Caki2 (cell line): ENCODE data around the gene RNF182. TPM values are rescaled to one million over a fixed set of nuclear protein-coding genes. Genes with fewer than 3 reads are reported as not detected.
"Not testable (repeated sequence)": the region's sequence is repeated elsewhere in the genome, so short reads cannot be mapped to it uniquely, and the experiment has no call there.

Experiments used
- DNase-seq: peaks from one replicate; pipeline ENCODE4 v3.0.0-alpha.2; 2015; ENCODE audit warnings: low read depth
- in situ Hi-C: cut with HindIII; loops from 2 replicates; pipeline ENCODE4 v1.10.0; 2016; ENCODE audit warnings: low sequenced_read_pairs, low pct_unique_long_range_greater_than_20kb, mixed read lengths
- total RNA-seq: library from RNA; depleted of rRNA; stranded (reverse); fragments of >200 nt; shearing (Covaris generic); gene quantifications from 2 replicates; pipeline ENCODE4 v1.2.3, GENCODE V29; 2014; ENCODE audit warnings: low replicate concordance; rRNA removed

RNF182 gene
- 0.10 TPM in 1 of 2 replicates, not detected in the other for total RNA-seq

GRCh38 chr6:13924949-13925881 lies at the start of gene RNF182:
Gene RNF182, plus strand, starts transcription at chr6:13924952. Its CDS starts 52,168 bp downstream, at chr6:13977120.
- DNase-seq = peak; percentile 22
- in situ Hi-C loops = no loop called here

GRCh38 chr6:13877051-13877450 lies 47.7 kb upstream of the RNF182 start:
- in situ Hi-C loops = no loop called here
- DNase-seq = no peak

GRCh38 chr6:13880061-13880663 lies 44.6 kb upstream of the RNF182 start:
- DNase-seq, in situ Hi-C loops: not testable (repeated sequence)

- in situ Hi-C loops = no loop called here
- DNase-seq = no peak
Measured at GRCh38 chr6:13881621-13882165, 43.1 kb upstream of the RNF182 start.

GRCh38 chr6:13883966-13884365 lies 40.8 kb upstream of the RNF182 start:
- no peak for DNase-seq
- in situ Hi-C loops = no loop called here

- no peak for DNase-seq
Measured at GRCh38 chr6:13884397-13884796, 40.4 kb upstream of the RNF182 start.

GRCh38 chr6:13885601-13886000 lies 39.2 kb upstream of the RNF182 start:
- in situ Hi-C loops = no loop called here
- no peak for DNase-seq

More at GRCh38 chr6:13884397-13884796, 40.4 kb upstream of the RNF182 start:
- in situ Hi-C loops = no loop called here

GRCh38 chr6:13886949-13887348 lies 37.8 kb upstream of the RNF182 start:
- in situ Hi-C loops = no loop called here
- DNase-seq = no peak

- DNase-seq = no peak
- in situ Hi-C loops = no loop called here
Measured at GRCh38 chr6:13892017-13892645, 32.6 kb upstream of the RNF182 start.

- in situ Hi-C loops = no loop called here
- no peak for DNase-seq
Measured at GRCh38 chr6:13902922-13903321, 21.8 kb upstream of the RNF182 start.

- DNase-seq = no peak
- in situ Hi-C loops = no loop called here
Measured at GRCh38 chr6:13903364-13903763, 21.4 kb upstream of the RNF182 start.

GRCh38 chr6:13907001-13907350 lies 17.8 kb upstream of the RNF182 start:
- in situ Hi-C loops = no loop called here
- no peak for DNase-seq

- in situ Hi-C loops = no loop called here
- no peak for DNase-seq
Measured at GRCh38 chr6:13907614-13908215, 17.0 kb upstream of the RNF182 start.

- peak; percentile 48 for DNase-seq
- in situ Hi-C loops = no loop called here
Measured at GRCh38 chr6:13908955-13909381, 15.8 kb upstream of the RNF182 start.

GRCh38 chr6:13910443-13910842 lies 14.3 kb upstream of the RNF182 start:
- no peak for DNase-seq
- in situ Hi-C loops = no loop called here

GRCh38 chr6:13911337-13911736 lies 13.4 kb upstream of the RNF182 start:
- DNase-seq = no peak
- in situ Hi-C loops = no loop called here

- DNase-seq = no peak
- in situ Hi-C loops = no loop called here
Measured at GRCh38 chr6:13913226-13914001, 11.3 kb upstream of the RNF182 start.

- in situ Hi-C loops = no loop called here
- DNase-seq = no peak
Measured at GRCh38 chr6:13914351-13914750, 10.4 kb upstream of the RNF182 start.
